WTC11 (cell line): Measurements from ENCODE around the gene NTRK2.

Source experiments
- NR3C1 ChIP-seq: sonication (generic); formaldehyde crosslinking; conservative IDR thresholded peaks from 2 replicates; pipeline ENCODE4 v1.8.1; 2023; ENCODE audit warnings: low read depth, mild to moderate bottlenecking, missing genetic modification reagents
- ZNF138 ChIP-seq: sonication (generic); formaldehyde crosslinking; conservative IDR thresholded peaks from 2 replicates; pipeline ENCODE4 v1.8.1; 2022; ENCODE audit warnings: mild to moderate bottlenecking, moderate library complexity, missing genetic modification reagents
- ZNF219 ChIP-seq: sonication (generic); formaldehyde crosslinking; IDR thresholded peaks from 2 replicates; pipeline ENCODE4 v1.8.0; 2023; ENCODE audit warnings: missing genetic modification reagents, mild to moderate bottlenecking, borderline replicate concordance
- TF ChIP-seq, protein P1 (sequence below): fragments of 200-600 bp; IDR thresholded peaks from 2 replicates; pipeline ENCODE4 v1.8.0; 2022; ENCODE audit warnings: antibody characterized with exemption
- TF ChIP-seq, protein P2 (sequence below): sonication (generic); formaldehyde crosslinking; IDR thresholded peaks from 2 replicates; pipeline ENCODE4 v1.8.0; 2023; ENCODE audit warnings: missing genetic modification reagents
- TF ChIP-seq, protein P3 (sequence below): sonication (generic); formaldehyde crosslinking; IDR thresholded peaks from 2 replicates; pipeline ENCODE4 v1.8.1; 2022; ENCODE audit warnings: low read depth, missing genetic modification reagents, borderline replicate concordance
- TF ChIP-seq, protein P4 (sequence below): sonication (generic); formaldehyde crosslinking; IDR thresholded peaks from 2 replicates; pipeline ENCODE4 v1.8.1; 2023; ENCODE audit warnings: mild to moderate bottlenecking, missing genetic modification reagents, moderate library complexity
- TF ChIP-seq, protein P5 (sequence below): fragments of 250-450 bp; sonication (Bioruptor Pico); IDR thresholded peaks from 2 replicates; pipeline ENCODE4 v1.9.0; 2021; ENCODE audit warnings: moderate library complexity, mild to moderate bottlenecking, inconsistent platforms, borderline replicate concordance
- TF ChIP-seq, protein P6 (sequence below): sonication (generic); formaldehyde crosslinking; IDR thresholded peaks from 2 replicates; pipeline ENCODE4 v1.8.1; 2022; ENCODE audit warnings: low read depth, mild to moderate bottlenecking, moderate library complexity, missing genetic modification reagents, borderline replicate concordance

DNA sequence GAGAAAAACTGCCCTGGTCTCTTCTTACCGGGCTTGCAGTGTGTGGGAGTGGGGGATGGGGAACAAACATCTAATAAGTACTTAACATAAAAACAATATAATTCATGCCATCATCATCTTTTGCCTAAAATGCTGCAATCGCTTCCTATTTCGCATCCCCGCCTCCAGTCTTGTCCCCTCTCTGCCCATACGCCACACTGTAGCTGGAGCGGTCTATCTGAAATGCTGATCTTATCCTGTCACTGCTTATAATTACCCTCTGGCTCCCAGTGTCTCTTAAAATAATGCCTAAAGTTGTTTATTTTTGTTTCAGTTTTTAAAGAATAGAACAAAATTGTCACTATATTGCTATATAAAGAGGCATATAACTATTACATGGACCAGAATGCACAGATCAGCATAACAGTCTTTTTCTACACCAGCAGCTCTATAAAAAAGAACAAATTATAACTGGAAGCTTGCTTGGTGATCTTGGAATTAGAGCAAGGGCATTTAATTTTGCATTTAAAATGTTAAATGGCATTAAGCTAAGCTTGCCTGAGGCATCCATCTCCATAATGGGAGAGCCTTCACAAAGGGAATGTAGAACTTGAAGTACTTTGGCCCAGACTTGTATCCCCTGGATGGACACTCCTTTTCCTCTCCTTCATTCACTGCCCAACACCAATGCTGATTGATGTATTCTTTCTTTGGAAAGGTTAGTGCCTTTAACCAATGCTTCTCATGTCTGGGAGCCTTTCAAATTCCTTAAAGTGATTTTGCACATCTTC is 12.2 kb downstream of the NTRK2 start:
- TF ChIP-seq, protein P1, sequence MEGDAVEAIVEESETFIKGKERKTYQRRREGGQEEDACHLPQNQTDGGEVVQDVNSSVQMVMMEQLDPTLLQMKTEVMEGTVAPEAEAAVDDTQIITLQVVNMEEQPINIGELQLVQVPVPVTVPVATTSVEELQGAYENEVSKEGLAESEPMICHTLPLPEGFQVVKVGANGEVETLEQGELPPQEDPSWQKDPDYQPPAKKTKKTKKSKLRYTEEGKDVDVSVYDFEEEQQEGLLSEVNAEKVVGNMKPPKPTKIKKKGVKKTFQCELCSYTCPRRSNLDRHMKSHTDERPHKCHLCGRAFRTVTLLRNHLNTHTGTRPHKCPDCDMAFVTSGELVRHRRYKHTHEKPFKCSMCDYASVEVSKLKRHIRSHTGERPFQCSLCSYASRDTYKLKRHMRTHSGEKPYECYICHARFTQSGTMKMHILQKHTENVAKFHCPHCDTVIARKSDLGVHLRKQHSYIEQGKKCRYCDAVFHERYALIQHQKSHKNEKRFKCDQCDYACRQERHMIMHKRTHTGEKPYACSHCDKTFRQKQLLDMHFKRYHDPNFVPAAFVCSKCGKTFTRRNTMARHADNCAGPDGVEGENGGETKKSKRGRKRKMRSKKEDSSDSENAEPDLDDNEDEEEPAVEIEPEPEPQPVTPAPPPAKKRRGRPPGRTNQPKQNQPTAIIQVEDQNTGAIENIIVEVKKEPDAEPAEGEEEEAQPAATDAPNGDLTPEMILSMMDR, result no peak
- TF ChIP-seq NR3C1 (CRISPR knock-in tag) (no peak), ZNF138 (no peak), ZNF219 (no peak)
- TF ChIP-seq, protein P2, sequence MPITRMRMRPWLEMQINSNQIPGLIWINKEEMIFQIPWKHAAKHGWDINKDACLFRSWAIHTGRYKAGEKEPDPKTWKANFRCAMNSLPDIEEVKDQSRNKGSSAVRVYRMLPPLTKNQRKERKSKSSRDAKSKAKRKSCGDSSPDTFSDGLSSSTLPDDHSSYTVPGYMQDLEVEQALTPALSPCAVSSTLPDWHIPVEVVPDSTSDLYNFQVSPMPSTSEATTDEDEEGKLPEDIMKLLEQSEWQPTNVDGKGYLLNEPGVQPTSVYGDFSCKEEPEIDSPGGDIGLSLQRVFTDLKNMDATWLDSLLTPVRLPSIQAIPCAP (CRISPR knock-in tag), result no peak
- TF ChIP-seq, protein P3, sequence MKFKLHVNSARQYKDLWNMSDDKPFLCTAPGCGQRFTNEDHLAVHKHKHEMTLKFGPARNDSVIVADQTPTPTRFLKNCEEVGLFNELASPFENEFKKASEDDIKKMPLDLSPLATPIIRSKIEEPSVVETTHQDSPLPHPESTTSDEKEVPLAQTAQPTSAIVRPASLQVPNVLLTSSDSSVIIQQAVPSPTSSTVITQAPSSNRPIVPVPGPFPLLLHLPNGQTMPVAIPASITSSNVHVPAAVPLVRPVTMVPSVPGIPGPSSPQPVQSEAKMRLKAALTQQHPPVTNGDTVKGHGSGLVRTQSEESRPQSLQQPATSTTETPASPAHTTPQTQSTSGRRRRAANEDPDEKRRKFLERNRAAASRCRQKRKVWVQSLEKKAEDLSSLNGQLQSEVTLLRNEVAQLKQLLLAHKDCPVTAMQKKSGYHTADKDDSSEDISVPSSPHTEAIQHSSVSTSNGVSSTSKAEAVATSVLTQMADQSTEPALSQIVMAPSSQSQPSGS (CRISPR knock-in tag), result no peak
- TF ChIP-seq, protein P4, sequence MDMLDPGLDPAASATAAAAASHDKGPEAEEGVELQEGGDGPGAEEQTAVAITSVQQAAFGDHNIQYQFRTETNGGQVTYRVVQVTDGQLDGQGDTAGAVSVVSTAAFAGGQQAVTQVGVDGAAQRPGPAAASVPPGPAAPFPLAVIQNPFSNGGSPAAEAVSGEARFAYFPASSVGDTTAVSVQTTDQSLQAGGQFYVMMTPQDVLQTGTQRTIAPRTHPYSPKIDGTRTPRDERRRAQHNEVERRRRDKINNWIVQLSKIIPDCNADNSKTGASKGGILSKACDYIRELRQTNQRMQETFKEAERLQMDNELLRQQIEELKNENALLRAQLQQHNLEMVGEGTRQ (CRISPR knock-in tag), result no peak
- TF ChIP-seq, protein P5, sequence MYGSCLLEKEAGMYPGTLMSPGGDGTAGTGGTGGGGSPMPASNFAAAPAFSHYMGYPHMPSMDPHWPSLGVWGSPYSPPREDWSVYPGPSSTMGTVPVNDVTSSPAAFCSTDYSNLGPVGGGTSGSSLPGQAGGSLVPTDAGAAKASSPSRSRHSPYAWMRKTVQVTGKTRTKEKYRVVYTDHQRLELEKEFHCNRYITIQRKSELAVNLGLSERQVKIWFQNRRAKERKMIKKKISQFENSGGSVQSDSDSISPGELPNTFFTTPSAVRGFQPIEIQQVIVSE (CRISPR knock-in tag), result no peak
- TF ChIP-seq, protein P6, sequence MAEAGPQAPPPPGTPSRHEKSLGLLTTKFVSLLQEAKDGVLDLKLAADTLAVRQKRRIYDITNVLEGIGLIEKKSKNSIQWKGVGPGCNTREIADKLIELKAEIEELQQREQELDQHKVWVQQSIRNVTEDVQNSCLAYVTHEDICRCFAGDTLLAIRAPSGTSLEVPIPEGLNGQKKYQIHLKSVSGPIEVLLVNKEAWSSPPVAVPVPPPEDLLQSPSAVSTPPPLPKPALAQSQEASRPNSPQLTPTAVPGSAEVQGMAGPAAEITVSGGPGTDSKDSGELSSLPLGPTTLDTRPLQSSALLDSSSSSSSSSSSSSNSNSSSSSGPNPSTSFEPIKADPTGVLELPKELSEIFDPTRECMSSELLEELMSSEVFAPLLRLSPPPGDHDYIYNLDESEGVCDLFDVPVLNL (CRISPR knock-in tag), result no peak
